Gastrocnemius medialis (tissue), 4 donors: Measurements from ENCODE around the gene DHH.

Source experiments
- CTCF ChIP-seq, 5 experiments: fragments of 450-650 bp in 3 of 5; fragments of 200-600 bp in 2 of 5; sonication (generic) in 2 of 5; IDR thresholded peaks in 4 of 5; conservative IDR thresholded peaks in 1 of 5; 1 replicate in 4 of 5; 2 replicates in 1 of 5; pipeline ENCODE4 v1.5.1; 2016 to 2019; ENCODE audit warnings: antibody characterized with exemption in 5 of 5, mild to moderate bottlenecking in 3 of 5, moderate library complexity in 3 of 5
- POLR2A ChIP-seq, 2 donors: fragments of 450-650 bp; IDR thresholded peaks; one replicate each; pipeline ENCODE4 v1.6.1; 2017; ENCODE audit warnings: antibody characterized with exemption in 2 of 2, mild to moderate bottlenecking in 2 of 2, moderate library complexity in 2 of 2

GRCh38 chr12:49043241-49043640 is 51.4 kb downstream of the DHH start:
- no peak for TF ChIP-seq CTCF (IDR thresholded peaks at IDR 0.05 in 4 of 5, conservative IDR thresholded peaks at IDR 0.05 in 1 of 5)
- no peak for TF ChIP-seq POLR2A (IDR thresholded peaks at IDR 0.05)
